NCI-H748 treated with DMSO at 0.1 percent for 48 hours (cell line): ENCODE results near the gene KRT78.
A peak's percentile ranks its signal among the peaks of the same experiment; 100 is the strongest.
"Not testable (repeated sequence)": the region's sequence is repeated elsewhere in the genome, so short reads cannot be mapped to it uniquely, and the experiment has no call there.

Experiments used
- DNase-seq: peaks from one replicate; lab custom pipeline; 2025; lab: John Stamatoyannopoulos, UW

The KRT78 gene

GRCh38 chr12:52871291-52872039 is 22.7 kb upstream of the KRT78 start:
- DNase-seq, result no peak

GRCh38 chr12:52870361-52871290 is 21.8 kb upstream of the KRT78 start:
- no peak for DNase-seq

GRCh38 chr12:52867642-52868041 is 18.8 kb upstream of the KRT78 start:
- no peak for DNase-seq

GRCh38 chr12:52867152-52867551 is 18.4 kb upstream of the KRT78 start:
- no peak for DNase-seq

GRCh38 chr12:52865090-52865944 is 16.5 kb upstream of the KRT78 start:
- peak; percentile 30 for DNase-seq

- no peak for DNase-seq
Observed at GRCh38 chr12:52862023-52862422, 13.2 kb upstream of the KRT78 start.

GRCh38 chr12:52861511-52861910 is 12.7 kb upstream of the KRT78 start:
- no peak for DNase-seq

- no peak for DNase-seq
Observed at GRCh38 chr12:52860102-52860823, 11.5 kb upstream of the KRT78 start.

GRCh38 chr12:52857500-52857899 is 8.7 kb upstream of the KRT78 start:
- DNase-seq, result no peak

- no peak for DNase-seq
Observed at GRCh38 chr12:52856787-52857186, 8.0 kb upstream of the KRT78 start.

- not testable (repeated sequence) for DNase-seq
Observed at GRCh38 chr12:52856077-52856476, 7.3 kb upstream of the KRT78 start.

- DNase-seq, result no peak
Observed at GRCh38 chr12:52851787-52852186, 3.0 kb upstream of the KRT78 start.

- DNase-seq, result no peak
Observed at GRCh38 chr12:52850681-52851080, 1.9 kb upstream of the KRT78 start.

GRCh38 chr12:52849511-52849910 is 717 bp upstream of the KRT78 start:
- DNase-seq, result no peak

- DNase-seq, result no peak
Observed at GRCh38 chr12:52847335-52848102, 1.3 kb downstream of the KRT78 start.

- no peak for DNase-seq
Observed at GRCh38 chr12:52846356-52846970, 2.3 kb downstream of the KRT78 start.

- no peak for DNase-seq
Observed at GRCh38 chr12:52845946-52846345, 2.8 kb downstream of the KRT78 start.

- DNase-seq, result no peak
Observed at GRCh38 chr12:52844386-52844785, 4.4 kb downstream of the KRT78 start.

GRCh38 chr12:52839436-52840105 is 9.2 kb downstream of the KRT78 start:
- no peak for DNase-seq
